ENCODE results near the gene ESRRA. TPM values are rescaled to one million over a fixed set of nuclear protein-coding genes. Genes with fewer than 3 reads are reported as not detected.

ESRRA gene
- total and polyA plus RNA-seq, 9 donors = 2.3 to 17.4 (median 11.9) TPM

- intact Hi-C loops (cut with DNase I) = no loop called here
- Histone ChIP-seq H3K27ac (no peak overlapping the region), H3K27me3 (no peaks in the 10 kb centered on the region), H3K36me3 (no peaks in the 10 kb centered on the region), H3K4me1 (ENCODE audit: insufficient read depth) (peaks cover 9% of the 10 kb centered on the region), H3K4me3 (no peak overlapping the region), H3K9me3 (no peaks in the 10 kb centered on the region)
- no peak for TF ChIP-seq EP300 (IDR thresholded peaks at IDR 0.05)
- peak in 1 of 3 donors; percentile 11 for TF ChIP-seq CTCF (IDR thresholded peaks at IDR 0.05)
- whole genome bisulfite sequencing, 3 donors = 30 to 37% (median 31%) methylated on average over 19 to 20 of the region's 20 CpGs
- DNase-seq = peak in 3 of 5 donors; percentile 53 to 78 (median 68)
These were observed 26.4 kb downstream of the ESRRA start for GRCh38 chr11:64331569-64332371.

- intact Hi-C loops (cut with DNase I) = no loop called here
- Histone ChIP-seq H3K27ac (no peak overlapping the region), H3K27me3 (no peaks in the 10 kb centered on the region), H3K4me1 (ENCODE audit: insufficient read depth) (peaks cover 9% of the 10 kb centered on the region), H3K9me3 (no peaks in the 10 kb centered on the region), H3K4me3 (no peak overlapping the region), H3K36me3 (no peaks in the 10 kb centered on the region)
- 65 to 77% (median 68%) methylated on average over 8 of the region's 8 CpGs for WGBS, 3 donors
- DNase-seq = no peak
- TF ChIP-seq CTCF (IDR thresholded peaks at IDR 0.05) (no peak), POLR2A (IDR thresholded peaks at IDR 0.05) (no peak), EP300 (IDR thresholded peaks at IDR 0.05) (no peak)
These were observed 28.2 kb downstream of the ESRRA start for GRCh38 chr11:64333556-64333955.

GRCh38 chr11:64334764-64335735 is 29.7 kb downstream of the ESRRA start:
- no peaks in the 10 kb centered on the region for H3K27me3 ChIP-seq
- no peak overlapping the region for H3K27ac ChIP-seq
- H3K36me3 ChIP-seq = no peaks in the 10 kb centered on the region
- H3K4me1 ChIP-seq (ENCODE audit: insufficient read depth) = peaks cover 3% of the 10 kb centered on the region
- WGBS, 3 donors = 52 to 62% (median 59%) methylated on average over 13 of the region's 13 CpGs
- no peak for DNase-seq
- TF ChIP-seq EP300 (IDR thresholded peaks at IDR 0.05) = no peak
- no peak for TF ChIP-seq POLR2A (IDR thresholded peaks at IDR 0.05)
- no peak for TF ChIP-seq CTCF (IDR thresholded peaks at IDR 0.05)
- H3K9me3 ChIP-seq = no peaks in the 10 kb centered on the region
- no peak overlapping the region for H3K4me3 ChIP-seq
- intact Hi-C loops (cut with DNase I) = no loop called here

- 65 to 72% (median 69%) methylated on average over 8 of the region's 8 CpGs for WGBS, 3 donors
- Histone ChIP-seq H3K27me3 (no peaks in the 10 kb centered on the region), H3K36me3 (no peaks in the 10 kb centered on the region), H3K27ac (no peak overlapping the region), H3K4me3 (no peak overlapping the region), H3K4me1 (ENCODE audit: insufficient read depth) (peaks cover 2% of the 10 kb centered on the region), H3K9me3 (no peaks in the 10 kb centered on the region)
- intact Hi-C loops (cut with DNase I) = no loop called here
- no peak for TF ChIP-seq CTCF (IDR thresholded peaks at IDR 0.05)
- no peak for TF ChIP-seq POLR2A (IDR thresholded peaks at IDR 0.05)
- DNase-seq = no peak
These were observed 32.4 kb downstream of the ESRRA start for GRCh38 chr11:64337538-64338249.
